ENCODE results near the gene CYTH3.

GRCh38 chr7:6234384-6234783 is 38.0 kb downstream of the CYTH3 start:
- TF ChIP-seq POLR2AphosphoS5 (IDR thresholded peaks at IDR 0.05; ENCODE audit: insufficient read depth, low read depth, low read length): no peak
- TF ChIP-seq FOS (IDR thresholded peaks at IDR 0.05; ENCODE audit: borderline replicate concordance, insufficient read depth, low read length): no peak
- TF ChIP-seq CTCF (IDR thresholded peaks at IDR 0.05; ENCODE audit: extremely low read depth in 1 of 2, insufficient read depth in 1 of 2, low read depth in 1 of 2, low read length in 2 of 2): no peak
- TF ChIP-seq MYC (IDR thresholded peaks at IDR 0.05; ENCODE audit: low read depth, low read length): no peak
- no peak for TF ChIP-seq POLR2A (IDR thresholded peaks at IDR 0.05; ENCODE audit: low read depth, low read length)

Measured in endothelial cell of umbilical vein (primary cell).